ENCODE data around the gene UPP2. TPM values are rescaled to one million over a fixed set of nuclear protein-coding genes. Genes with fewer than 3 reads are reported as not detected.

The UPP2 gene
- polyA plus RNA-seq, 3 donors, result 0.10 to 0.22 TPM; not detected in 1

- no peak overlapping the region for H3K27ac ChIP-seq (ENCODE audit: low read depth, low read length)
- WGBS, 3 donors, result 45 to 95% (median 92%) methylated on average over 1 of the region's 1 CpG
Measured at GRCh38 chr2:158131483-158131912, 29.8 kb downstream of the UPP2 start.

GRCh38 chr2:158131919-158132566 is 30.4 kb downstream of the UPP2 start:
- H3K27ac ChIP-seq (ENCODE audit: low read depth, low read length), result no peak overlapping the region
- 41 to 93% (median 88%) methylated on average over 7 of the region's 7 CpGs for WGBS, 3 donors

GRCh38 chr2:158134055-158134454 is 32.4 kb downstream of the UPP2 start:
- 28 to 69% (median 64%) methylated on average over 4 of the region's 4 CpGs for WGBS, 3 donors
- H3K27ac ChIP-seq (ENCODE audit: low read depth, low read length), result no peak overlapping the region

GRCh38 chr2:158134655-158135054 is 33.0 kb downstream of the UPP2 start:
- H3K27ac ChIP-seq (ENCODE audit: low read depth, low read length), result no peak overlapping the region
- 66 to 92% (median 88%) methylated on average over 6 of the region's 6 CpGs for WGBS, 3 donors

GRCh38 chr2:158135096-158135495 is 33.4 kb downstream of the UPP2 start:
- WGBS, 3 donors, result 93 to 95% (median 93%) methylated on average over 1 of the region's 1 CpG
- H3K27ac ChIP-seq (ENCODE audit: low read depth, low read length), result no peak overlapping the region

- 52 to 56% (median 53%) methylated on average over 5 of the region's 5 CpGs for WGBS, 3 donors
- H3K27ac ChIP-seq (ENCODE audit: low read depth, low read length), result no peak overlapping the region
Measured at GRCh38 chr2:158138255-158138654, 36.6 kb downstream of the UPP2 start.

GRCh38 chr2:158140201-158140600 is 38.5 kb downstream of the UPP2 start:
- 92 to 100% (median 100%) methylated on average over 1 of the region's 1 CpG for WGBS, 3 donors
- no peak overlapping the region for H3K27ac ChIP-seq (ENCODE audit: low read depth, low read length)

- 84 to 88% (median 88%) methylated on average over 3 of the region's 3 CpGs for WGBS, 3 donors
- no peak overlapping the region for H3K27ac ChIP-seq (ENCODE audit: low read depth, low read length)
Measured at GRCh38 chr2:158142165-158142564, 40.5 kb downstream of the UPP2 start.

- 40 to 73% (median 49%) methylated on average over 6 of the region's 6 CpGs for WGBS, 3 donors
- no peak overlapping the region for H3K27ac ChIP-seq (ENCODE audit: low read depth, low read length)
Measured at GRCh38 chr2:158142568-158143332, 41.1 kb downstream of the UPP2 start.

GRCh38 chr2:158143703-158144360 is 42.2 kb downstream of the UPP2 start:
- WGBS, 3 donors, result 51 to 78% (median 58%) methylated on average over 3 of the region's 3 CpGs
- no peak overlapping the region for H3K27ac ChIP-seq (ENCODE audit: low read depth, low read length)

- WGBS, 3 donors, result 91 to 96% (median 96%) methylated on average over 13 of the region's 13 CpGs
- H3K27ac ChIP-seq (ENCODE audit: low read depth, low read length), result no peak overlapping the region
Measured at GRCh38 chr2:158144914-158145625, 43.4 kb downstream of the UPP2 start.

- WGBS, 3 donors, result 74 to 87% (median 81%) methylated on average over 3 of the region's 3 CpGs
- no peak overlapping the region for H3K27ac ChIP-seq (ENCODE audit: low read depth, low read length)
Measured at GRCh38 chr2:158153270-158154015, 51.8 kb downstream of the UPP2 start.

- H3K27ac ChIP-seq (ENCODE audit: low read depth, low read length), result no peak overlapping the region
Measured at GRCh38 chr2:158154596-158154995, 52.9 kb downstream of the UPP2 start.

GRCh38 chr2:158172719-158173118 is 71.0 kb downstream of the UPP2 start:
- H3K27ac ChIP-seq (ENCODE audit: low read depth, low read length), result no peak overlapping the region
- WGBS, 3 donors, result 38 to 43% (median 39%) methylated on average over 2 of the region's 2 CpGs

GRCh38 chr2:158174495-158174894 is 72.8 kb downstream of the UPP2 start:
- no peak overlapping the region for H3K27ac ChIP-seq (ENCODE audit: low read depth, low read length)
- 70 to 76% (median 72%) methylated on average over 1 of the region's 1 CpG for WGBS, 3 donors

GRCh38 chr2:158174956-158175355 is 73.3 kb downstream of the UPP2 start:
- no peak overlapping the region for H3K27ac ChIP-seq (ENCODE audit: low read depth, low read length)
- WGBS, 3 donors, result 89 to 97% (median 94%) methylated on average over 5 of the region's 5 CpGs

- no peak overlapping the region for H3K27ac ChIP-seq (ENCODE audit: low read depth, low read length)
- WGBS, 3 donors, result 24 to 56% (median 26%) methylated on average over 3 of the region's 3 CpGs
Measured at GRCh38 chr2:158178646-158179045, 77.0 kb downstream of the UPP2 start.

- 10 to 41% (median 17%) methylated on average over 2 of the region's 2 CpGs for WGBS, 3 donors
- no peak overlapping the region for H3K27ac ChIP-seq (ENCODE audit: low read depth, low read length)
Measured at GRCh38 chr2:158179660-158180059, 78.0 kb downstream of the UPP2 start.
